Endodermal cell (in vitro differentiated cells): ENCODE measurements around the gene CHD2. TPM values are rescaled to one million over a fixed set of nuclear protein-coding genes. Genes with fewer than 3 reads are reported as not detected.

Experiments used
- DNase-seq: peaks from one replicate; pipeline ENCODE4 v3.0.0-alpha.2; 2017
- H3K27ac ChIP-seq: 2 replicates; pipeline ENCODE4 v1.5.1; 2013; ENCODE audit warnings: mild to moderate bottlenecking, low read depth, low read length, moderate library complexity
- H3K27me3 ChIP-seq: 2 replicates; pipeline ENCODE4 v1.6.1; 2013; ENCODE audit warnings: mild to moderate bottlenecking, low read length, moderate library complexity; ENCODE audit not compliant: insufficient read depth, control insufficient read depth, poor library complexity, severe bottlenecking
- H3K36me3 ChIP-seq: 2 replicates; pipeline ENCODE4 v1.7.0; 2013; ENCODE audit warnings: mild to moderate bottlenecking, low read length, moderate library complexity; ENCODE audit not compliant: control insufficient read depth, insufficient read depth
- H3K4me1 ChIP-seq: one replicate; pipeline ENCODE4 v1.7.0; 2013; ENCODE audit warnings: low read length; ENCODE audit not compliant: control insufficient read depth, insufficient read depth
- H3K4me3 ChIP-seq: 2 replicates; pipeline ENCODE4 v1.5.1; 2013; ENCODE audit warnings: mild to moderate bottlenecking, low read length, moderate library complexity
- H3K9ac ChIP-seq: 2 replicates; pipeline ENCODE4 v1.6.1; 2013; ENCODE audit warnings: mild to moderate bottlenecking, low read length, moderate library complexity; ENCODE audit not compliant: poor library complexity, severe bottlenecking; ENCODE audit errors: extremely low read depth
- H3K9me3 ChIP-seq: 2 replicates; pipeline ENCODE4 v1.6.1; 2013; ENCODE audit warnings: mild to moderate bottlenecking, low read length, moderate library complexity; ENCODE audit not compliant: control insufficient read depth
- H3K27ac Mint-ChIP-seq: 2 replicates; pipeline ENCODE4 v1.8.0; 2020; ENCODE audit warnings: mixed read lengths
- H3K27me3 Mint-ChIP-seq: 2 replicates; pipeline ENCODE4 v1.8.0; 2021; ENCODE audit warnings: mild to moderate bottlenecking, mixed read lengths; ENCODE audit not compliant: insufficient read depth
- H3K36me3 Mint-ChIP-seq: 2 replicates; pipeline ENCODE4 v1.8.0; 2020; ENCODE audit warnings: low read depth, mixed read lengths
- H3K4me1 Mint-ChIP-seq: 2 replicates; pipeline ENCODE4 v1.8.0; 2020; ENCODE audit warnings: mixed read lengths
- H3K4me3 Mint-ChIP-seq: 2 replicates; pipeline ENCODE4 v1.8.0; 2020; ENCODE audit warnings: mild to moderate bottlenecking, moderate library complexity, mixed read lengths
- H3K9me3 Mint-ChIP-seq: 2 replicates; pipeline ENCODE4 v1.8.0; 2020; ENCODE audit warnings: mild to moderate bottlenecking, mixed read lengths
- CTCF ChIP-seq: fragments of 200-600 bp; sonication (generic); conservative IDR thresholded peaks from 2 replicates; pipeline ENCODE4 v1.5.0; 2021; ENCODE audit warnings: antibody characterized with exemption, mild to moderate bottlenecking
- WGBS, 2 experiments: methylation state at CpG; one replicate each; pipeline versions ENCODE4 v1.1.5 to v1.1.7; 2013; ENCODE audit warnings: missing lambda C conversion rate in 2 of 2, mixed read lengths in 1 of 2; ENCODE audit not compliant: insufficient coverage in 1 of 2, insufficient read length in 1 of 2; 5-methylcytosine and 5-hydroxymethylcytosine counted together
- total RNA-seq, 2 donors: library from RNA; stranded (reverse); fragmentation: NEBNext Ultra II Directional in 1 of 2; extraction: Animal tissue kit (Norgen Biotek cat#: 25700) in 1 of 2; gene quantifications; 2 replicates in 1 of 2; 3 replicates in 1 of 2; pipeline ENCODE4 v1.2.1, GENCODE V29; 2021

CHD2 gene
- total RNA-seq, 2 donors from 2014 or later, result 116 to 127 TPM

DNA sequence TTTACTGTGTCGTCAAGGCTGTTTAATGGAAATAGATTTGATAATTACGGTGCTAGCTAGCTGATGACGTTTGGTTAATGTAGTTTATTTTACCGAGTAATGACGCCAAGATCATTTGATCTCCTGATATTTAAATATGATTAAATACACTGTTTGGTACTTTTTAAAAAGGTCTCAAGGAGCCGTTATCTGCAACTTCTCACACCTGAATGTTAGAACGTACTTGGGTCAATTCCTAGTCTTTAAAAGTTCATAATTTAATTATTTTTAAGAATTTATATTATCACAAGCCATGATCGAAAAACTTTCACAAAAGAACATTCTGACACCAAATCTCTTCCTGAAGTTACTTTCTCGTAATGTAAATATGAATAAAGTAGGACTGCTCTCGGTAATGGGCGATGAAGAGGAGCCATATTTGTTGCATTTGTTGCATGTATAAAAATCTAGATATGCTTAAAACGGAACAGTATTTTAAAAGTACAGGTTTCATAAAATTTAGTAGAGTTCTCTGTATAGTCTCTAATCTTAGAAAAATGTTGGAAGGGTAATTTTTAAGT, 16.2 kb upstream of the CHD2 start:
- H3K9me3 Mint-ChIP-seq, result no peaks in the 10 kb centered on the region
- peaks cover 49% of the 10 kb centered on the region for H3K4me1 Mint-ChIP-seq
- peak overlapping the region; percentile 100 for H3K4me3 ChIP-seq
- peak overlapping the region; percentile 94 for H3K27ac ChIP-seq
- H3K4me1 ChIP-seq, result peaks cover 11% of the 10 kb centered on the region
- peaks cover 51% of the 10 kb centered on the region for H3K36me3 ChIP-seq
- peaks cover 14% of the 10 kb centered on the region for H3K9me3 ChIP-seq
- peak overlapping the region; percentile 93 for H3K27ac Mint-ChIP-seq
- no peaks in the 10 kb centered on the region for H3K27me3 ChIP-seq
- no peak for DNase-seq
- H3K27me3 Mint-ChIP-seq, result no peaks in the 10 kb centered on the region
- whole genome bisulfite sequencing, 2 experiments, result 0% methylated on average over 4 to 7 of the region's 12 CpGs
- peak overlapping the region; percentile 94 for H3K4me3 Mint-ChIP-seq
- peak overlapping the region; percentile 100 for H3K9ac ChIP-seq
- peaks cover 51% of the 10 kb centered on the region for H3K36me3 Mint-ChIP-seq
- TF ChIP-seq CTCF, result no peak

DNA sequence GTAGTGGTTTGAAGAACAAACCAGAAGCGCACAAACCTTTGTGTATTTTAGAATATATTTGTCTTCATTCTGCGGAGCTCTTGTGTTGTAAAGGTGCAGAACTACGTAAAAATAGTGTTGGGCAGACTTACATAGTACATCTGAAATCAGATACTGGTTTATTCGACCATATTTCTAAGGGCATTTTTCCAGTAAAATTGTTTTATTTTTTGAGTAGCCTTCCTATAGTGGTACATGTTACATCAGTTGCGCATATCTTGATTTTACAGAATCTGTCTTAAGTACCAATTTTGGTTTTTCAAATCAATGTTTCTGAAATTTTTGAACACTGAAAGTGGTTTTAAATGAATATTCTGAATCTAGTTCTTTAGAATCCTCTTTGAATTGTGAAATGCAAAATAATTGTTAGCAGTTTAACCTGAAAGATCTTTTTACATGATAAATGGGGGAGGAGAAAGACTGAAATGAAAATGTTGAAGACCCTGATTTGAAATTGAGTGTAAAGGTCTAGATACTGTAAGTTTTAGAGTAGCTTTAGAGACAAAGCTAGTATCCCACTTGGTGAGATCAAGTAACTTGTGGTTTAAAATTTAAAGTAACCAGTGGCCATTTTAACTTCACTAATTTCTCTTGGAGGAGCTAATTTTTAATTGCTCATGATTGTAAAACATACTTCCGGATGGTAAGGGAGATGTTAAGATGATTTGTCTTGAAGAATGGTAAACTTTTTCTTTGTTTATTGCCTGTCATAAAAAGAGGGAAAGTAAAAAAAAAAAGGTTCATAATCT, 15.5 kb upstream of the CHD2 start:
- peaks cover 55% of the 10 kb centered on the region for H3K36me3 Mint-ChIP-seq
- H3K27me3 Mint-ChIP-seq, result no peaks in the 10 kb centered on the region

More for the DNA sequence above, 15.5 kb upstream of the CHD2 start:
- Histone ChIP-seq H3K4me3 (peak overlapping the region; percentile 100), H3K9ac (peak overlapping the region; percentile 100), H3K4me1 (peaks cover 10% of the 10 kb centered on the region), H3K9me3 (peaks cover 16% of the 10 kb centered on the region), H3K27me3 (no peaks in the 10 kb centered on the region), H3K27ac (peak overlapping the region; percentile 28), H3K36me3 (peaks cover 57% of the 10 kb centered on the region)
- Mint-ChIP-seq H3K4me3 (peak overlapping the region; percentile 94), H3K4me1 (peaks cover 48% of the 10 kb centered on the region), H3K27ac (peak overlapping the region; percentile 93), H3K9me3 (peaks cover under 1% of the 10 kb centered on the region)
- TF ChIP-seq CTCF, result no peak
- WGBS, 2 experiments, result 1 to 4% methylated on average over 5 to 6 of the region's 6 CpGs
- no peak for DNase-seq
